Fibroblast of mammary gland (primary cell): ENCODE data around the gene GRIK2.
A peak's percentile ranks its signal among the peaks of the same experiment; 100 is the strongest.

ENCODE experiments used
- DNase-seq: peaks from one replicate; pipeline ENCODE4 v3.0.0-alpha.2; 2010; ENCODE audit warnings: low read depth
- H3K4me3 ChIP-seq: 2 replicates; pipeline ENCODE4 v1.5.1; 2011; ENCODE audit warnings: low read depth, mild to moderate bottlenecking, low read length, moderate library complexity; ENCODE audit not compliant: control insufficient read depth
- CTCF ChIP-seq: conservative IDR thresholded peaks from 2 replicates; pipeline ENCODE4 v1.5.1; 2011; ENCODE audit warnings: low read depth, low read length, inconsistent platforms; ENCODE audit not compliant: control insufficient read depth, insufficient read depth

GRIK2 gene

GRCh38 chr6:101490857-101491256 lies 97.3 kb downstream of the GRIK2 start:
- DNase-seq, result peak; percentile 3
- TF ChIP-seq CTCF, result no peak
- no peak overlapping the region for H3K4me3 ChIP-seq

GRCh38 chr6:101502818-101503217 lies 109.3 kb downstream of the GRIK2 start:
- H3K4me3 ChIP-seq, result no peak overlapping the region
- DNase-seq, result no peak
- no peak for TF ChIP-seq CTCF

DNA sequence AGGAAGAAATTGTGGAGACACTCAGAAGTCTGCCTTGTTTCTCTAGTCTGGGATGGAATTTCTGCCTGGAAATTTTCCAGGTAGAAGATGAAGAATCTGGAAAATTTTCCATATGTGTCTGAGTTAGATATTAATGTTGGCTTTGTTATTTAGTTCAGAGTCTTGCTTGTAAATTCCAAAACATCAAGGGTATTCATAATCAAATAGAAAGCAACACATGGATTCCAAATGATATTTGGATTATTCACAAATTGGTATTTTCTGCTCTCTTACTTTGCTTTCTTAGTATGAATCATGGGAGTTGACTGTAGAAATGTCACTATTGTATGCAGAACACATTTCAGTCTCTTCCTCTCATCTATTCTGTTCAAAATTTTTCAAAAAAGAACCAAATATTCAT lies 116.0 kb downstream of the GRIK2 start:
- no peak for TF ChIP-seq CTCF
- H3K4me3 ChIP-seq, result no peak overlapping the region
- DNase-seq, result no peak

DNA sequence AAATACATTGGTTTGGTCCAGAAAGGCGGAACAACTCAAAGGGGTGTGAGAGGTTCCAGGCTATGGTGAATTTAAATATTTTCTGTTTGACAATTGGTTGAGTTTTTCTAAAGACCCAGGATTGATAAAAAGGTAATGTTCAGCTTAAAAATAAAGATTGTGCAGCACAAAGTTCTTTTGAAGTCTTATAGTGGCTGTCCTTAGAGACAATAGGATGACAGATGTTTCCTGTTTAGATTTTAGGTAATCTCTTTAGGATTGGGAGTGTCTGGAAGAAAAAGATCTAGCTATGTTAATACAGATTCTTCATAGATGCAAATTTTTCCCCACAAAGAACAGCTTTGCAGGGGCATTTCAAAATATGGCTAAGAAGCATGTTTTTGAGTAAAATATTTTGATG lies 119.7 kb downstream of the GRIK2 start:
- no peak for TF ChIP-seq CTCF
- no peak for DNase-seq

GRCh38 chr6:101516578-101516977 lies 123.1 kb downstream of the GRIK2 start:
- no peak overlapping the region for H3K4me3 ChIP-seq
- DNase-seq, result no peak
- TF ChIP-seq CTCF, result no peak

More for the DNA sequence above, 119.7 kb downstream of the GRIK2 start:
- no peak overlapping the region for H3K4me3 ChIP-seq

DNA sequence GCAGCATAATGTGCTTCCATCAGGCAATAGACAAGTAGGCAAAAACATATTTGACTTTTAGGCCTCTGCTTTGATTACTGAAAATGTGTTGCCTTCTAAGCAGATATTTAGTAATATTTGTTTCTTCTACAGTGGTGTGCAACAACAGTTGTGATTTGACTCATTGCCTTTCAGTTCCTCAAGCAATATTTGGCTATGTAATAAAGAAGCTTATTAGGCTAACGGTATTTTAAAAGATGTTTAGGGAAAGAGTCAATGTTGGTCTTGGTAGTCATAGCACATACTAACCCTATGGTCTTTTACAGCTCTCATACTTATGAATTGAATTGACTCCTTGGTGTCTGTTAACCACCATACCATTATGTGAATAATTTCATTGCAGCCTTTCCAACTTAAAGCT lies 124.1 kb downstream of the GRIK2 start:
- TF ChIP-seq CTCF, result no peak
- DNase-seq, result no peak
- no peak overlapping the region for H3K4me3 ChIP-seq

DNA sequence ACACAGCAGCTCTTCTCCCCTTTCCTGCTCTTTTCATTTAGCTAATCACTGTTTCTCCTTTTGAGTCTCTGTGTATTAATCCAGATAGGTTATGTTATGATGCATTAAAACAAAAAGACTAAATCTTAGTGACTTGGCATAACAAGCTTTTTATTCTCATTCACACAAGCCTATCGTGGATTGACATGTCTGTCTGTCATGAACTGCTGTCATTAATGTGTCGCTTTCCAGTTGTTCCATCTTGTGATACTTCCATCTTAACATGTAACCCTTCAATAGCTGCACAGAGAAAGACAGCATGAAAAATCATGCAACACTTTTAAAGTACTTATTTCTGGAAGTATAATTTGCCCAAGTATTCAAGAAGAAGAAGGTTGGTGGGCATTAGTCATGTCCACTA lies 128.7 kb downstream of the GRIK2 start:
- no peak for TF ChIP-seq CTCF
- no peak for DNase-seq

More for the DNA sequence above, 128.7 kb downstream of the GRIK2 start:
- H3K4me3 ChIP-seq, result no peak overlapping the region
